CD14-positive monocyte (primary cell): ENCODE measurements around the gene HMX1. TPM values are rescaled to one million over a fixed set of nuclear protein-coding genes. Genes with fewer than 3 reads are reported as not detected.

Source experiments
- DNase-seq, 3 donors: peaks; one replicate each; pipeline ENCODE4 v3.0.0-alpha.2; 2011 to 2022
- H2AFZ ChIP-seq: 2 replicates; pipeline ENCODE4 v1.6.0; 2012; ENCODE audit warnings: mild to moderate bottlenecking, low read depth, low read length, inconsistent platforms; ENCODE audit not compliant: insufficient read depth, poor library complexity, severe bottlenecking
- H3K27ac ChIP-seq, 2 donors: 1 replicate in 1 of 2; 2 replicates in 1 of 2; pipeline ENCODE4 v1.5.1; 2012 to 2013; ENCODE audit warnings: low read length in 2 of 2, control low read depth in 1 of 2, inconsistent platforms in 1 of 2, low read depth in 1 of 2, mild to moderate bottlenecking in 1 of 2
- H3K27me3 ChIP-seq, 2 donors: one replicate each; pipeline versions ENCODE4 v1.6.0 to v1.6.1; 2011 to 2013; ENCODE audit warnings: low read length in 2 of 2; ENCODE audit not compliant: control insufficient read depth in 2 of 2, insufficient read depth in 2 of 2
- H3K36me3 ChIP-seq, 2 donors: replicated peaks in 1 of 2; 1 replicate in 1 of 2; 2 replicates in 1 of 2; pipeline versions ENCODE4 v1.5.1 to v1.6.1; 2012 to 2013; ENCODE audit warnings: low read length in 2 of 2, control low read depth in 1 of 2, inconsistent platforms in 1 of 2, mild to moderate bottlenecking in 1 of 2; ENCODE audit not compliant: insufficient read depth in 2 of 2, control insufficient read depth in 1 of 2
- H3K4me1 ChIP-seq, 2 donors: 1 replicate in 1 of 2; 2 replicates in 1 of 2; pipeline versions ENCODE4 v1.5.1 to v1.6.1; 2012 to 2013; ENCODE audit warnings: low read length in 2 of 2, control low read depth in 1 of 2, inconsistent platforms in 1 of 2, mild to moderate bottlenecking in 1 of 2, moderate library complexity in 1 of 2; ENCODE audit not compliant: insufficient read depth in 2 of 2, control insufficient read depth in 1 of 2
- H3K4me2 ChIP-seq: replicated peaks from 2 replicates; pipeline ENCODE3; 2012; ENCODE audit warnings: low read length, moderate library complexity, mild to moderate bottlenecking; ENCODE audit not compliant: poor library complexity, severe bottlenecking; ENCODE audit errors: extremely low read depth
- H3K4me3 ChIP-seq, 3 experiments: fragments of 200-600 bp in 1 of 3; sonication (generic) in 1 of 3; replicated peaks in 1 of 3; 1 replicate in 2 of 3; 2 replicates in 1 of 3; pipeline ENCODE4 v1.5.1; 2011 to 2013; ENCODE audit warnings: low read length in 3 of 3, mild to moderate bottlenecking in 3 of 3, control low read depth in 2 of 3, low read depth in 2 of 3, inconsistent platforms in 1 of 3, moderate library complexity in 1 of 3
- H3K79me2 ChIP-seq: 2 replicates; pipeline ENCODE4 v1.6.0; 2012; ENCODE audit warnings: mild to moderate bottlenecking, control low read depth, inconsistent platforms, low read length, moderate library complexity; ENCODE audit not compliant: insufficient read depth
- H3K9ac ChIP-seq: 2 replicates; pipeline ENCODE4 v1.6.0; 2017; ENCODE audit warnings: low read length, mild to moderate bottlenecking; ENCODE audit not compliant: insufficient read depth, poor library complexity, severe bottlenecking
- H3K9me3 ChIP-seq, 2 donors: replicated peaks in 1 of 2; 1 replicate in 1 of 2; 2 replicates in 1 of 2; pipeline versions ENCODE4 v1.5.1 to v1.6.1; 2012 to 2013; ENCODE audit warnings: low read length in 2 of 2, control low read depth in 1 of 2; ENCODE audit not compliant: control insufficient read depth in 1 of 2, insufficient read depth in 1 of 2
- H4K20me1 ChIP-seq: 2 replicates; pipeline ENCODE4 v1.6.0; 2012; ENCODE audit warnings: mild to moderate bottlenecking, low read length, control low read depth, moderate library complexity; ENCODE audit not compliant: insufficient read depth
- H3K27ac Mint-ChIP-seq, 7 donors: one replicate each; pipeline ENCODE4 v1.8.0; 2020; ENCODE audit warnings: mild to moderate bottlenecking in 7 of 7, mixed read lengths in 7 of 7, moderate library complexity in 6 of 7, inconsistent platforms in 2 of 7
- H3K27me3 Mint-ChIP-seq, 3 donors: one replicate each; pipeline ENCODE4 v1.8.0; 2021 to 2022; ENCODE audit warnings: low read depth in 3 of 3, mild to moderate bottlenecking in 3 of 3, mixed read lengths in 3 of 3, moderate library complexity in 3 of 3, inconsistent platforms in 1 of 3
- H3K36me3 Mint-ChIP-seq, 2 donors: one replicate each; pipeline ENCODE4 v1.8.0; 2020; ENCODE audit warnings: mixed read lengths in 2 of 2, inconsistent platforms in 1 of 2, mild to moderate bottlenecking in 1 of 2
- H3K4me1 Mint-ChIP-seq: one replicate; pipeline ENCODE4 v1.8.0; 2020; ENCODE audit warnings: mild to moderate bottlenecking, mixed read lengths
- H3K4me3 Mint-ChIP-seq, 2 donors: one replicate each; pipeline ENCODE4 v1.8.0; 2020; ENCODE audit warnings: mild to moderate bottlenecking in 2 of 2, mixed read lengths in 2 of 2, moderate library complexity in 1 of 2
- H3K9me3 Mint-ChIP-seq, 7 donors: one replicate each; pipeline ENCODE4 v1.8.0; 2020 to 2022; ENCODE audit warnings: mixed read lengths in 7 of 7, mild to moderate bottlenecking in 6 of 7, moderate library complexity in 6 of 7, inconsistent platforms in 2 of 7
- CTCF ChIP-seq: fragments of 200-600 bp; IDR thresholded peaks from one replicate; pipeline ENCODE4 v1.8.0; 2022; ENCODE audit warnings: antibody characterized with exemption, mild to moderate bottlenecking
- WGBS: methylation state at CpG from one replicate; pipeline ENCODE4 v1.1.5; 2013; ENCODE audit warnings: missing lambda C conversion rate; ENCODE audit not compliant: insufficient coverage; 5-methylcytosine and 5-hydroxymethylcytosine counted together
- intact Hi-C, 2 donors: fragments of 100-400 bp; cut with micrococcal nuclease; formaldehyde crosslinking; loops; one replicate each; pipeline versions ENCODE4 v1.15.0 to v1.15.1; 2023
- polyA plus RNA-seq, 3 donors: library from polyadenylated mRNA; depleted of rRNA in 1 of 3; unstranded in 2 of 3; stranded (reverse) in 1 of 3; fragments of 300-500 nt in 2 of 3; fragments of >200 nt in 1 of 3; fragmentation: Illumina TruSeq in 2 of 3; gene quantifications; 1 replicate in 2 of 3; 2 replicates in 1 of 3; pipeline ENCODE4 v1.2.3, GENCODE V29; 2012 to 2021

Gene HMX1
- polyA plus RNA-seq, 3 donors: not detected

DNA sequence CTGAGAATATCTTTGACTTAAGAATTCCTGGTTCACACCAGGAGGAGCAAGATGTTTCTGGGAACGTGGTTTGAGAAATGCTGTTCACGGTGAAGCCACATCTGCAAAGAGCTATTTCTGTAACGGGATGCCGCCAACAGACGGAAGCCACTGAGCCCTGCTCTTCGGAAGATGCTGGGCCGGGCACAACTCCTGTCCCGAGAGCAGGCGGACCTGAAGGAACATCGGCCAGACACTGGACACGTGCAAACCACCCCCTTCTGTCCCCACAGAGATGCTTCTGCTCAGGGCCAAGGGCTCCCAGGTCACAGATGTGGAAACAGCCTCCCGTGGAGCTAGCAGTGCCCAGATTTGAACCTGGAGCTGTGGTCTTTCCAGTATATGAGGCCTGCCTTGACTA is 24.3 kb downstream of the HMX1 start:
- Histone ChIP-seq H3K27ac (no peak overlapping the region), H4K20me1 (no peaks in the 10 kb centered on the region), H3K36me3 (no peaks in the 10 kb centered on the region), H3K27me3 (peaks cover 0 to 3% of the 10 kb centered on the region in 2 donors), H3K4me1 (no peaks in the 10 kb centered on the region), H3K9ac (no peak overlapping the region), H3K9me3 (peaks cover 0 to 5% of the 10 kb centered on the region in 2 donors), H2AFZ (no peak overlapping the region), H3K79me2 (no peaks in the 10 kb centered on the region), H3K4me3 (no peak overlapping the region), H3K4me2 (no peak overlapping the region)
- no peak for TF ChIP-seq CTCF
- no peak for DNase-seq
- WGBS: 83% methylated on average over 12 of the region's 12 CpGs
- no peaks in the 10 kb centered on the region for H3K36me3 Mint-ChIP-seq
- H3K9me3 Mint-ChIP-seq: peaks cover 0 to 5% (median 1%) of the 10 kb centered on the region in 7 donors
- intact Hi-C loops: no loop called here
- no peak overlapping the region for H3K4me3 Mint-ChIP-seq
- peaks cover 9 to 16% (median 14%) of the 10 kb centered on the region in 3 donors for H3K27me3 Mint-ChIP-seq
- H3K27ac Mint-ChIP-seq: no peak overlapping the region
- H3K4me1 Mint-ChIP-seq: no peaks in the 10 kb centered on the region

DNA sequence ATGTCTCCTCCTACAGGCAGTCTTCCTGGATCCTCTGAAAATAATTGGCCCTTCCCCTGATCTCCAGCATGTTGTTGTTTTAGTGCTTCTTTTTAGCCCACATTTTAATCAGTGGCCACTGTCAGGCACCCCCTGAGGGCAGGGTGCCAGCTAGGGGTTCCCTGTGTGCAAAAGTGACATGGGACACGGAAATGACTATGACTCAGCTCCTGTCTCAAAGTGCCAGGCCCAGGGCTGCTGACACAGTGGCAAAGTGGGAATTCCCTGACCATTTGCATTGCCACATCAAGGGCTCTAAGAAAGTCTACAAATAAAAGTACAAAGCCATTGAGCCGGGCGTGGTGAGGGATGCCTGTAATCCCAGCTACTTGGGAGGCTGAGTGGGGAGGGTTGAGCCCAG is 24.8 kb downstream of the HMX1 start:
- 44% methylated on average over 1 of the region's 3 CpGs for WGBS
- Mint-ChIP-seq H3K36me3 (no peaks in the 10 kb centered on the region), H3K27ac (no peak overlapping the region), H3K9me3 (peaks cover 0 to 3% (median 0%) of the 10 kb centered on the region in 7 donors), H3K4me3 (no peak overlapping the region), H3K27me3 (peaks cover 9 to 13% (median 12%) of the 10 kb centered on the region in 3 donors), H3K4me1 (no peaks in the 10 kb centered on the region)
- Histone ChIP-seq H3K4me2 (no peak overlapping the region), H3K9me3 (peaks cover 0 to 5% of the 10 kb centered on the region in 2 donors), H3K27ac (no peak overlapping the region), H3K79me2 (no peaks in the 10 kb centered on the region), H3K27me3 (peaks cover 0 to 3% of the 10 kb centered on the region in 2 donors), H4K20me1 (no peaks in the 10 kb centered on the region), H3K9ac (no peak overlapping the region), H3K36me3 (no peaks in the 10 kb centered on the region), H3K4me1 (no peaks in the 10 kb centered on the region), H2AFZ (no peak overlapping the region), H3K4me3 (no peak overlapping the region)
- TF ChIP-seq CTCF: no peak
- intact Hi-C loops: no loop called here
- DNase-seq: no peak
